KBM-7 (cell line): ENCODE results near the gene SDHB.
"Not testable (repeated sequence)": the region's sequence is repeated elsewhere in the genome, so short reads cannot be mapped to it uniquely, and the experiment has no call there.

Source experiments
- DNase-seq: peaks from one replicate; pipeline ENCODE4 v3.0.0-alpha.2; 2015
- in situ Hi-C: fragments of 300-500 bp; cut with MboI; formaldehyde crosslinking; loops from 2 replicates; pipeline ENCODE4 v1.14.3; 2020; ENCODE audit warnings: low sequenced_read_pairs, low pct_unique_long_range_greater_than_20kb, mixed read lengths

The SDHB gene

GRCh38 chr1:17078991-17079868 is 25.4 kb upstream of the SDHB start:
- DNase-seq: no peak
- in situ Hi-C loops: no loop called here

GRCh38 chr1:17075470-17076255 is 21.8 kb upstream of the SDHB start:
- peak; percentile 47 for DNase-seq
- in situ Hi-C loops: no loop called here

- in situ Hi-C loops: no loop called here
- no peak for DNase-seq
These were observed 18.0 kb upstream of the SDHB start for GRCh38 chr1:17071794-17072193.

- DNase-seq: no peak
- in situ Hi-C loops: no loop called here
These were observed 16.3 kb upstream of the SDHB start for GRCh38 chr1:17070163-17070525.

GRCh38 chr1:17069452-17070162 is 15.8 kb upstream of the SDHB start:
- DNase-seq: no peak
- in situ Hi-C loops: no loop called here

- in situ Hi-C loops: no loop called here
- DNase-seq: no peak
These were observed 15.0 kb upstream of the SDHB start for GRCh38 chr1:17068789-17069188.

GRCh38 chr1:17067465-17068240 is 13.8 kb upstream of the SDHB start:
- in situ Hi-C loops: no loop called here
- DNase-seq: no peak

- DNase-seq: peak; percentile 55
- in situ Hi-C loops: no loop called here
These were observed 13.2 kb upstream of the SDHB start for GRCh38 chr1:17067069-17067426.

GRCh38 chr1:17066361-17067068 is 12.7 kb upstream of the SDHB start:
- in situ Hi-C loops: no loop called here
- peak; percentile 62 for DNase-seq

- no peak for DNase-seq
- in situ Hi-C loops: no loop called here
These were observed 11.8 kb upstream of the SDHB start for GRCh38 chr1:17065666-17066065.

GRCh38 chr1:17062751-17063150 is 8.9 kb upstream of the SDHB start:
- in situ Hi-C loops, DNase-seq: not testable (repeated sequence)

- in situ Hi-C loops: no loop called here
These were observed 8.1 kb upstream of the SDHB start for GRCh38 chr1:17061892-17062291.

GRCh38 chr1:17061486-17061885 is 7.7 kb upstream of the SDHB start:
- DNase-seq: no peak
- in situ Hi-C loops: no loop called here

More at GRCh38 chr1:17061892-17062291, 8.1 kb upstream of the SDHB start:
- DNase-seq: no peak

- in situ Hi-C loops: no loop called here
- no peak for DNase-seq
These were observed 6.5 kb upstream of the SDHB start for GRCh38 chr1:17060306-17060749.

GRCh38 chr1:17059391-17060305 is 5.8 kb upstream of the SDHB start:
- in situ Hi-C loops: no loop called here
- peak; percentile 69 for DNase-seq

- DNase-seq: no peak
- in situ Hi-C loops: no loop called here
These were observed 2.7 kb upstream of the SDHB start for GRCh38 chr1:17056551-17056950.

- in situ Hi-C loops: no loop called here
- no peak for DNase-seq
These were observed 2.0 kb upstream of the SDHB start for GRCh38 chr1:17055801-17056200.
